Measurements from ENCODE around the gene TPBGL.

The TPBGL gene

DNA sequence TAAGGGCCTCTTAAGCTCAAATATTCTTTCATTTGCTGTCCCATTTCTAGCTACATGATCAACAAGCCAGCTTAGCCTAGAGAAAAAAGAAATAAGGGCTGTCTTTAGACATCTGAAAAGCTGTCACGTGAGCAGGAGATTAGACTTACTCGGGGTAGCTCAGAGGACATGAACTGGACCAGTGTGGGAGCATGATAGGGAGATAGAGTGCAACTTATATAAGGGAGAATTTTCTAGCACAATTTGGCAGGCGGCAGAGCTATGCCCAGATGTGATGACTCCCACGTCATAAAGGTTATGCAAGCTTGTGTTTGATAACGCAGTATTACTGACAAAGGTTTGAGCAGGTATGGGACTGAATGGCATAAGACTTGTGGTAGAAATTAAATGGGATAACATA lies 28.2 kb upstream of the TPBGL start:
- DNase-seq = no peak

DNA sequence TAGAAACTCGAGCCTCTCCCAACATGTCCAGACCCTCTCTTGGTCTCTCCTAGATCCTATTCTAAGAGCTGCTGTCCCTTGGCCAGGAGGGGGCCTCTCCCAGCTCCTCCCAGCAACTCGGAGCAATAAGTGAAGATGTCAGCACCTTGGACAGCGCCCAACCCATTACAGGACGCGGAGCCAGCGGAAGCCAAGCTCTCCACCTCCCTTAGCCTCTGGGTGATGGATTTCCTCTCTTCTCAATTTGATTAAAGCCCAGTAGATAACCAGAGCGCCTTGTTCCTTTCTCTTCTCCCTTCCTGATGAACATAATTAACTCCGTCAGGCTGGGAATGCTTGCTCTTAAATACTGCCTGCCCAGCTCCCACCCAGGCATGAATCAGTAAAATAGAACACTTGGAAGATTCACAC lies 26.2 kb upstream of the TPBGL start:
- DNase-seq = peak; percentile 80

DNA sequence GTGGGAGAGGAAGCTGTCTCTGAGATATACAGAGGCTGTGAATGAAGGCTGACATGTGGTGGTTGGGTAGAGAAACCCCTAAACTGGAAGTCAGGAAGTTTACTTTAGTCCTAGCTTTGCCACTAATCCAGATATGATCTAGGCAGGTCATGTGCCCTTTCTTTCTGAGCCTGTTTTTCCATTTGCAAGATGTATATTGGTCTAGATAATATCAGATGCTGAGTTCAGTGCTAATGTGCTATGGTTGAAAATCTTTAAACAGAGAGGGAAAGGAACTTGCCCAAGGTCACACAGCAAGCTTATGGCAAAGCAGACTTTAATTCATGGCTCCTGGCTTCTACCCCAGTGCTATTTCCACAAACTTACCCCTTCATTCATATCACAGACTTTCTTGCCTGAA lies 25.7 kb upstream of the TPBGL start:
- DNase-seq = no peak

DNA sequence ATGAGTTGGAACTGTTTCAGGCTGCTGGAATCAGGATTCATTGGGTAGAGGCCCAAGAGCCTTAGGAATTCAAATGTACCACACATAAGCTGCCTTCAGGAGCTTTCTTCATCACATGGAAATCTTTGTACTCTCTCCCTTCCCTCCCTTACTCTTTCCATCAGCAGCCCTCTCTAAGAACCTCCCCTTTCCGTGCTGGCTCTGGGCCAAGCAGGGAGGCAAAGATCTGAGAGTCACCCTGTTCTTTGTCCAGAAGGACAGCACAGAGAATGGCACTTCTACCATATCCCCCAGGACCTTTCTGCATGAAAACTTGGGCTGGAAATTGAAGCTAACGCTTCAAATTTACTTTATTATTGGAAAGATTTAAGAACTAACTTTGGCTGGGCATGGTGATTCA lies 20.7 kb upstream of the TPBGL start:
- no peak for DNase-seq

DNA sequence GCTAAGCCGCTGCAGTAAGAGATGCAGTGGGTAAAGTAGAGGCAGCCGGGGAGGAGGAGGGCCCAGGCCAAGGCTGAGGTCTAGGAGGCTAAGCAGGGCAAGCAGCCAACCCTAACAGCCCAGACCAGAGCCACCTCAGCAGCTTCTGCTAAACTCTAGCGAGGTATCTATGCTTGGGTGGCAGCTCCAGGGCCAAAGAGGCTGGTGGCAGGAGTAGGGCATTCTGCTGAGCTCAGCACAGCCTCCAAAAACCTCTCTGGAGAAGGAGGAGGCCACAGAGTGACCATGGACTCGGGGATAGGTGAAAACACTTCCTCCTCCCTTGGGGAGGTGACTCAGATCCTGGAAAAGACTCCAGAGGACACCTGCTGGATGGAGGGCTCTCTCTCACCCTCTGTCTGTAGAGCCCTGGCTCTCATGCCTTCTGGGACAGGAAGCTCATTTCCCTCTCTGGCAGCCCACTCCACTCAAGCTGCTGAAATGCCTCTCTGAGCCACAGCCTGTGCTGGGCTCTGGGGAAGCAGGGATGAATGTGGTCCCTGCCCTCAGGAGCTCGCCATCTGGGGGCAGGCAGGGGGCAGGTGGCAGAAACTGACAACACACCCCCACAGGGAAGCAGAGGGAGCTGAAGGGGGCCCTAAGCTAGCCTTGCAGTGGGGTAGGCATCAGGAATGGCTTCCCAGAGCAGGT lies 16.5 kb upstream of the TPBGL start:
- no peak for DNase-seq

DNA sequence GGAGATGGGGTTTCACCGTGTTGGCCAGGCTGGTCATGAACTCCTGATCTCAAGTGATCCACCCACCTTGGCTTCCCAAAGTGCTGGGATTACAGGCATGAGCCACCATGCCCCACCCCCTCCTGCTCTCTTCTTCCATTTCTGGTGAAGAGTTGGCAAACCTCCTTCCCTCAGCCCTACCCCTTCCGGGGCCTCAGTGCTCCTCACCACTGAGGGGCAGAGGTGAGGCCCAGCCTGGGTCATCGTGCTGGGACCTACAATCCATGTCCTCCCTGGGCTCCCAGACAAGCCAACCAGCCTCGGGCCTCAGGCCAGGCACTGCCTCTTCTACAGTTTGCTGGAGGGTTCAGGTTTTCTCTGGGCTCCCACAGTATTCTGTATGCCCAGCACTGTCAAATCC lies 14.8 kb upstream of the TPBGL start:
- DNase-seq = no peak

DNA sequence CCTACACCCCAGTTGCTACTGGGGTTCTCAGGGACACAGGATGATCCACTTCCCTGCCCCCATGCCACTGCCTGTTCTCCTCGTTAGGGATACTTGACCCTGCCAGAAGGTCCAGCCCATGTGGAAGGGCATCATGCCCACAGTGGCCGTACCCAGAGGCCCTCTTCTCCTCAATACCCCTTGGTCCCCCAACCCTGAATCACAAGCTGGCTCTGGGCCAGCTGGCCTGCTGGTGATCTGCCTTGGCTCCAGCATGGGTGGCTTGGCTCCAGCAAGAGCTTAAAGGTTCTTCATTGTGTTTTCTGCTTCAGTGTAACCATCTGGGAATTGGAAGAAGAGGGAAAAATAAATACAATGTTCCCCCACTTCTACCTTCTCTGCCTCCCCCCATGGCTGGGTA lies 11.1 kb upstream of the TPBGL start:
- no peak for DNase-seq

DNA sequence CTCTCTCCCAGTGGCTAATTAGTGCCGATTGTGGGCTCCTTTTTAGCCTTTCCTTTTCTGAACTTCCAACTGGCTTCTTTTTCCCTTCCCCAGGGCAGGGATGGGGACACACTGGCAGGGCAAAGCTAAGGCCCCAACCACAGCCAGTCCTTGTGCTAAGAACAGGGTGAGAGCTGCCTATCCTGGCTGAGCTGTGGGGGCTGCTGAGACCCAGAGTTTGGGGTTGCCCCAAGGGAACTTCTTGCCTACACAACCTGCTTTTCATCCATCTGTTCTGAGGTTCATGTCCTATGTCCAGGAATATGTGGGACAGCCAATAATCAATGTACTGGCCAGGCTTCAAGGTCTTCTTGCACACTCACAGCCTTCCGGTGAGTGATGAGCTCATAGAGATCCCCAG lies 10.0 kb upstream of the TPBGL start:
- DNase-seq = no peak

DNA sequence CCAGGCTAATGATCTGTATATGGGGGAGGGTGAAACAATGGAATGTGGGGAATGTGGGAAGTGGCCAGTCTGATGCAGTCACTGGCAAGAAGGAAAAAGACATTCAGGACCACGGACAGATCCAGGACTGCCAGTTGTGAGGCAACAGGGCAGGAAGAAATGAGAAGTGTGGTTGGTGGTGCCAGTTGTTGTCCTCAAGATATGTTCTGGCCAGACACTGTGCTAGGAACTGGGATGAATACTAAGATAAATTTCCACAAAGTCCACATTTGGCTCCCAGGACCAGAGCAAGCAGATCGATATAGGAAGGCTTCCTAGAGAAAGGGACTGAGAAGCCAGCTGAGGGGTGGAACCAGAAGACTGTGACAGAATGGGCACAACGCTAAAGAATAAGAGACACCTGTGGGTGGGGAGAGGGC lies 6.8 kb upstream of the TPBGL start:
- peak; percentile 59 for DNase-seq

DNA sequence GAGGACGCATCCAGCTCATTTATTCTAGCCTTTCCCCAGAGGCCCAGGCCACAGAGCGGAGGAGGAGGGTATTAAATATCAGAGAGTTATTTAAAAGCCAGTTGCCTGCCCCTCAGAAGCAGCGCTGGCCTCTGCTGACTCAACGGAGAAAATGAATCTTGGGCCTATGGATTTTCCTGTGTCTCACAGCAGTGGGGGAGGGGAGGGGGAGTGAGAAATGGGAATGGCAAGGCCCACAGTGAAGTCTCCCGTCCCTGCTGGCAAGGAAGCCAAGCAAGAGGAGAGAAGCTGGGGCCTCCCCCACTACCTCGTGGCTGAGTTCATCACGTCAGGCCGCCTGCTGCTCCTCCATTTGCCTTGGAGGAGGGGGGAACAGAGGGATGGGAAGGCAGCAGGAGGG lies 4.5 kb upstream of the TPBGL start:
- DNase-seq = no peak

DNA sequence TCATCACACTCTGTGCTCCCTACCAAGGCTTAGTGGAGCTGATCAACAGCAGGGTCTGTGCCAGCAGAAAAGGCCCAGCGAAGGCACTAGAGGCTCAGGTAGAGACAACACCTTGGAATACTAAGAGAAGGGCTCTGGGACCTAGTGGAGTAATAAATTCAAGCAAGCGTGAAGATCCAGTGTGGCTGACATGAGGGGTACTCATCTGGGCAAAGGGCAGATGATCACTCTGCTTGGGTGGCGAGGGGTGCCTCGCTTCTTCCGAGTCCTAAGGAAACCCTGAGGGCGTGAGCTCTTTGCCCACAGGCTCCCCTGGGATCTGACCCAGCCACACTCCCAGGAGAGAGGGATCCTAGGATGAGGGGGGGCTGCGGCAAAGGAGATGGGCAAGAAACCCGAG lies 3.5 kb upstream of the TPBGL start:
- no peak for DNase-seq

DNA sequence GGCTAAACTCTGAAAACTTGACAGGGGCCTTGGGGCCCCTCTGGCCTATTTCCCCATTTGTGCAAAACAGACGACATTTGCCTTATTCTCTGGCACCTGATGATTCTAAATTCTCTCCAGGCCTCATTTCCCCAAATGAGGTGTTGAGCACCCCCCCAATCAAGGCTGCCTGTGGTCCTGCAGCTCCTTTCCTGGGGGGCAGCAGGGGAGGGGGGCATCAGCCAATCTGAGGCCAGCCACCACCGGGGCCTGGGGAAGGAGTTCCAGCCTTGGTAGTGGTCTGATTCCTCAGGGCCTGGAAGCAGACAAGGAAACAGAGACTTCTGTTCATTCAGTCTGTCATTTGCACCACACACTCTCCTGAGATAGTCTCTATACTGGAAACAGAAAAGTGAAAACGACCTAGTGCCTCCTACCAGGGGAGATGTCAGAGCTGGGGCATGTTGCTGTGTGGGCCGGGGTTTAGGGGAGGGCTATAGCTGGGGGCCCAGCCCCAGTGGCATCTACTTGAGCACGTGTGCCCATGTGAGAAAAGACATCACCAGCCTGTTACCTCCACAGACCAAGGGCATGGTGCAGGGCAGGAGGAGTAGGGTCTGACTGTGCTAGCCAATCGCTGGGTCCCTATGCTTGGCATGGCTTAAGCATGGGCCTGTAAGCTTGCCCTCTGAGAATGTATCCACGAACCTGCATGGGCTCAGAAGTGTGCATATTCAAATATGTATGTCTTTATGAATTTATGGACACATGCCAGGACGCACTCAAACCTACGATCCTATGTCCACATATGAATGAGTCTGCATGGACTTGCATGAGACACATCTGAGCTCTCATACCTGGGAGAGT lies 1.8 kb upstream of the TPBGL start:
- no peak for DNase-seq

DNA sequence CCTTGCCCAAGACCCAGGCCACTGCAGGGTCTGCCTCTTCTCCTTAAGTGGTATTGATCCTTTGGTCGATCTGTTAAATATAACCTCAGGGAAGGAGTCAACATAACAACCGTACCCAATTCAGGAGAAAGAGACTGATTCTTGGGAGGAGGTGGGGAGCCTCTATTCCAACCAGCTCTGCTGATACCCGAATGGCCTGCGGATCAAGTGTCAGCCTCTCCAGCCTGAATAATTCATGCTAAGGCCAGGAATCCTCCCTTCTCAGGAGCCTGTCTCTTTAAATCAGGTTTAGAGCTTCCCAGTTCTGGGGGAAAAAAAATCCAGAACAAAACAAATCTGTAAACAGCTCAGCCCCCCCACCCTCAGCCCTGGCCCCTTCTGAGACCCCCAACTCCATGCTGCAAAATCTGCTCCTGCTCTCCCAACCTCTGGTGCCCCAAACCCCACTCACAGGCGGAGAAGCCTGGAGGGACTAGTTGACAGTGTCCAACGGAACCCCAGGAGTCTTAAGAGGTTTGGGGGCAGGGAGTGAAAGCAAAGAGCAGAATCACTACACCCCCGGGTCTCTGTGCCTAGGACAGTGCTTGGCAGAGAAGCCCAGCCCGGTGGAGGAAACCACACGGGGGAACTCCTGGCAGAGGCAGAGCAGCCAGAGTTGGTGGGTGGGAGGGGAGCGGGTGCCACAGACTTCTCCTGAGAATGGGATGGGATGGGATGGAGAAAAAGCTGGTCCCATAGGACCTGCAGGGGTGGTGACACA lies 863 bp upstream of the TPBGL start:
- DNase-seq = no peak

DNA sequence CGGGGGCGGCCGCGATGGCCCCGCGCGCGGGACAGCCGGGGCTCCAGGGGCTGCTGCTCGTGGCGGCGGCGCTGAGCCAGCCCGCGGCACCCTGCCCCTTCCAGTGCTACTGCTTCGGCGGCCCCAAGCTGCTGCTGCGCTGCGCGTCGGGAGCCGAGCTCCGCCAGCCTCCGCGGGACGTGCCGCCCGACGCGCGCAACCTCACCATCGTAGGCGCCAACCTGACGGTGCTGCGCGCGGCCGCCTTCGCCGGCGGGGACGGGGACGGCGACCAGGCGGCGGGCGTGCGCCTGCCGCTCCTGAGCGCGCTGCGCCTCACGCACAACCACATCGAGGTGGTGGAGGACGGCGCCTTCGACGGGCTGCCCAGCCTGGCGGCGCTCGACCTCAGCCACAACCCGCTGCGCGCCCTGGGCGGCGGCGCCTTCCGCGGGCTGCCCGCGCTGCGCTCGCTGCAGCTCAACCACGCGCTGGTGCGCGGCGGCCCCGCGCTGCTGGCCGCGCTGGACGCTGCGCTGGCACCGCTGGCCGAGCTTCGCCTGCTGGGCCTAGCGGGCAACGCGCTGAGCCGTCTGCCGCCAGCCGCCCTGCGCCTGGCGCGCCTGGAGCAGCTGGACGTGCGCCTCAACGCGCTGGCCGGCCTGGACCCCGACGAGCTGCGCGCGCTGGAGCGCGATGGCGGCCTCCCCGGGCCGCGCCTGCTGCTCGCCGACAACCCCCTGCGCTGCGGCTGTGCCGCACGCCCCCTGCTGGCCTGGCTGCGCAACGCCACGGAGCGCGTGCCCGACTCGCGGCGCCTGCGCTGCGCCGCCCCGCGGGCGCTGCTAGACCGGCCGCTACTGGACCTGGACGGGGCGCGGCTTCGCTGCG lies 697 bp downstream of the TPBGL start:
- DNase-seq = peak; percentile 87

DNA sequence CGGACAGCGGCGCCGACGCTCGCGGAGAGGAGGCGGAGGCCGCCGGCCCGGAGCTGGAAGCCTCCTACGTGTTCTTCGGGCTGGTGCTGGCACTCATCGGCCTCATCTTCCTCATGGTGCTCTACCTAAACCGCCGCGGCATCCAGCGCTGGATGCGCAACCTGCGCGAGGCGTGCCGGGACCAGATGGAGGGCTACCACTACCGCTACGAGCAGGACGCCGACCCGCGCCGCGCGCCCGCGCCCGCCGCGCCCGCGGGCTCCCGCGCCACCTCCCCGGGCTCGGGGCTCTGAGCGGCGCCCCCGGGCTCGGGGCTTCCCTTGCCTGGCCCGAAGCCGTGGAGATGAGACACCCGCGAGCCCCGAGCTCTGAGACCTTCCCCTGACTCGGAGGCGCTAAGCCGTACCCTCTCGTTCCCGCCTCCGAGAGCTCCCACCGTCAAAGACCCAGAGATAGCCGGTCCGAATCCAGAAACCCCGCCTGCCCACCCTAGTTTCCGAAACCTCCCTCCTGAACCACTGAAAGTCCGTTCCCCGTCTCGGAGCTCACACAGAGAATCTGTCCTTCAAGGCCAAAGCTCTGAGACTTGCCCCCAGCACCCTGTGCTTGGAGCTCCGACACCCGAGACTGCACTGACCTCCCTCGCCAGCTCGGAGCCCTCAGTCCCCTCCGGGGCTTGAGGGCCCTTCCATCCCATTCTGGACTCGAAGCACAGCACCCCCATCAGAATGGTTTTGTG lies 1.5 kb downstream of the TPBGL start:
- no peak for DNase-seq

DNA sequence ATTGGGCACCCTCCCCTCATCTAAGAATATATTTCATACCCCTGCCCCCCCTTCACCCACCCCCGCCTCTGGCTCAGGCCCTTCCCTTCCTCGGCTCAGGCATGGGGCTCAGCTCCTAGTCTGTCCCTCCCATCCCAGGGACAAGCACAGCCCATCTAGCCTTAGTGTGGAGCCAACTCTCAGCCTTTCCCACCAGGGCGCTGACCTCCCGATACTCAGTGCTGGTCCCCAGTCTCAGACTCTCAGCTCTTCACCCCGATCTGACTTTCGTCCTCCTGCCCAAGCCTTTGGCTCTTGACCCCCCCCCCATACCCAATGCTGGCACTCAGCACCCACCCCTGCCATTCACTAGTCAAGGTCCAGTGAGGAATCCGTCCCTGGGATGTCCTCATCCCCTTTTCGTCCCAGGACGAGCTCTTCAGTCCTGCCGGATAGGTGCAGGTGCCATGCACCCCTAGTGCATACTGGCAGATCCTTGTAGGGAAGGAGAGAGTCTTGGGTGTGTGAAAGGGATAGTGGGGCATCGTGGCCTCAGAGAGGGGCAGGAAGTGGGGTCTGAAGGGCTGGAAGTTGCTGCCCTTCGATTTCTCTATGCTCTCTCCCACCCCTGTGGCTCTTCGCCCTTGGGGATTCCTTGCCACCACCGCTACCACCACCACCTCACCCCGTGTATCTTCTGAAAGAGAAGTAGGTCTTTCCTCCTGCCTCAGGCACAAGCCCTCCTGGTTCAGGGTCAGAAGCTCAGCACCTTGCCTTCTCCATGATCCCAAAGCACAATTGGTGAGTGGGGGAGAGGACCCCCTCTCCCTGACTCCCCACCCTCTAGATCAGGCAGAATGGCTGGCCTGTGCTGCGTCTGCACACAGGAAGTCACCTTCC lies 2.4 kb downstream of the TPBGL start:
- no peak for DNase-seq

DNA sequence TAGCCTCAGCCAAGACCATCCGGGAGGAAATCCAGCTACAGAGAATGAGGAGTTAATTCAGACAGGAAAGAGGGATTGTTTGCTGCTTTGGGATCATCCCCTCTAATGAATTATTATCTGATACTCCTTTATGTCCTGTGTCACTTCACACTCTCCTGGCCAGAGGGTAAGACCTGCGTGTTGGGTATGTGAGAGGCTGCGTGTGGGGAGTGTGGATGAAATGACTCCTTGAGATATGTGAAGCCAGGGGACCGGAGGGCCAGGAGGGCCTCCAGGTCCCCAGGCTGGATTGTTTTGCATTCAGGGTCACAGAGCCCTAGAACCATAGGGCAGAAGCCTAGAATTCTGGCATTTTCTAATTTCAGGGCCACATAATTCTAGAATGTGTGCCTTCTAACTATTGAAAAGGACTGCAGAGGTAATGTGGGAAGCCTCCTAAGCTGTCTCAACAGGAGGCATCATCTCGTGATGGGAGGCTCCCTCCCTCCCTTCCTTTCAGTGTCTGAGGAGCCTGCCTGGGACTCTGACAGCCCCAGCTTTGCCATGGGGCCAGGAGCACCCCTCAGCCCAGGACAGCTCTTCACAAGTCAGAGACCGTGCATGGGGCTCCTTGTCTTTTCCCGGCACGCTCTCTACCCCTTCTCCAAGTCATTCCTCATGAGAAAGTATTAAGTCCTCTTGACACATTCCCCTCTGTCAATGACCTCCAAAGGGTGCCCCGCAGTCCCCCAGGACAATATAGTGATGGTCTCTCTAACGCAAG lies 3.7 kb downstream of the TPBGL start:
- DNase-seq = no peak

DNA sequence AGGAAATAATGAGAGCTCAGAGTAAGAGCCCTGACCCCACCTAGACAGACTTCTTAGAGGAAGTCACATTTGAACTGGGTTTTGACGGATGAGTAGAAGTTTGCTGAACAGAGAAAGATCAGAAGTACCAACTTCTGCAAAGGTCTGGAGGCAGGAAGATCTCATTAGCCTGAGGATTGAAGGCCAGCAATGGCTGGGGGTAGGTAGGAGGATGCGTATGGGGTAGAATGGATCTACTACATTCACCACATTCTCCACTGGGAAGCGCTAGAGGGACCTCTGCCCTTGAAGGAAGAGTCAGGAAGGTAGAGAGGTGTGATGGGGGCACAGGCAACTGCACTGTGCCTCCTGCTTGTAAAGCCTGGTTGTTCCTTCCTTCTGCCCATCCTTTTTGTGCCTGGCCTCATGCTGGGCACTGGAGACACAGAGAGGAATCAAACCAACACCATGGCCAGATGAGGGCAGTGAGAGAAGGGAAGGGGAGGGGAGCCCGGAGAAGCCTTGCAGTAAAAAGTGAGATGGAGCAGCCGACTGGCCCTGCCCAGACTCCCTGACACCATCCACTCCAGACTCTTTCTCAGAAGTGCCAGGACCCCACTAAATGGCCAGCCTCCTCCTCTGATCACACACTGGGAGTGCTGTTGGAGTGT lies 4.9 kb downstream of the TPBGL start:
- no peak for DNase-seq

DNA sequence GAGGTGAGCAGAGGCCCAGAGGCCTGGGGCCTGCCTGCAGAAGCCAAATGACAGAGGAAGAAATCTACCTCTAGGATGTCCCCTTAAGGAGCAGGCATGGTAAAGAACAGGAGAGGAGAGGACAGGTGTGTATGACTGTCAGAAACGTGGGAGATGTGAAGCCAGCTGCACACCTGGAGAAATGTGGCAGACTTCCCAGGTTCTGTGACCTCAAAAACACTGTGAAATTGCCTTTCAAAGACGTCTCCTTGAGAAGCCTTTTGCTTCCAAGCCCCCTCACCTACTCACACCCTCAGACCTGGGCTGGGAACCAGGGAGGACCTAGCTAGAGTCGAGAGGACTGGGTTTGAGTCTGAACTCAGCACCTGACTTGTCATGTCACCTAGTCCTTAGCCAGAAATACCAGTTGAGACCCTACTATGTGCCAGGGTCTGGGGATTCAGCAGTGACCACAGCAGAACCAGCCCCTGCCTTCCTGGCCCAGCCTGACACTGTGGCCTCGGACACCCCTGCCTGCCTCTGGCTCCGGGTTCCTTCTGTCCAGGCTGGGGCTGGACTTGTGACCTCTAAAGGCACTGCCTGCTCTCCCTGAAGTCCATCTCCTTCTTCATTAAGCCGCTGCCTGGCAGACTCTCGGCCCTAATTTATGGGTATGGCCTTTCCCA lies 5.6 kb downstream of the TPBGL start:
- DNase-seq = no peak
